ENCODE measurements around the gene IFT80.
A peak's percentile ranks its signal among the peaks of the same experiment; 100 is the strongest.
"Not testable (repeated sequence)": the region's sequence is repeated elsewhere in the genome, so short reads cannot be mapped to it uniquely, and the experiment has no call there.

IFT80 gene

DNA sequence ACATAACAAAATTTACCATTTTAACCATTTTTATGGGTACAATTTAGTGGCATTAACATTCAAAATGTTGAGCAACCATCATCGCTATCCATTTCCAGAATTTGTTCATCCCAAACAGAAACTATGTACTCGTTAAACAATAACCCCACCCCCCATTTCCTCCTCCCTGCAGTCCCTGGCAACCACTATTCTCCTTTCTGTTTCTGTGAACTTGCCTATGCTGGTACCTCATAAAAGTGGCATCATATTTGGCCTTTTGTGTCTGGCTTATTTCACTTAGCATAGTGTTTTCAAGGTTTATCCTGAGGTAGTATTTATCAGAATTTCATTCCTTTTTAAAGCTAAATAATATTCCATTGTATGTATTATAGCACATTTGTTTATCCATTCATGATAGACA, 141.4 kb downstream of the IFT80 start:
- DNase-seq = no peak

DNA sequence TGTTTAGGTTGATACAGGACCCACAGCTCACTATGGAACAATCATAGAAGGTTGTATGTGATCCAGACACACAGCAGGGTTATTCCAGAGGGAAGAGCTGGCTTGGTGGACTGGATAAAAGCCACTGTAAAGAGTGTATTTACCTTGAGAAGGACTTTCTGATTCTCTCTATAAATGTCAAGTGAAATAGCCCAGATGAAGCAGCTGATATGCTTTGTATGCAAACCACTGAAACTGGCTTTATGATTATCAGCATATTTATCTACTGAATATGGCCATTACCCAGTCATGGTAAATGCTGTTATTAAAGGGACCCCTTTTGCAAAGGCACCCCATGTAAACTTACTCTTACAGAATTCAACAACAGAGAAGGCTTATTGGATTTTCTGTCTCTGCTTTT, 145.7 kb downstream of the IFT80 start:
- DNase-seq = no peak

DNA sequence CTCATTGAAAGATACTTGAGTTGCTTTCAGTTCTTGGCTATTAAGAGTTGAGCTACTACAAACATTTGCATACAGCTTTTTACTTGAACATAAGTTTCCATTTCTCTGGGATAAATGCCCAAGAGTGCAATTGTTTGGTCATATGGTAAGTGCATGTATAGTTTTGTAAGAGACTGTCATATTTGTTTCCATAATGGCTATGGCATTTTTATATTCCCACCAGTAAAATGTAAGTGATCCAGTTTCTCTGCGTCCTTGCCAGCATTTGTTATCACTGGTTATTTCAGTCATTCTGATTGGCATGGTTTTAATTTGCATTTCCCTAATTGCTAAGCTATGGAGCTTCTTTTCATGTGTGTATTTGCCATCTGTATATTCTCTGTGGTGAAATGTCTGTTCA, 151.3 kb downstream of the IFT80 start:
- no peak for DNase-seq

DNA sequence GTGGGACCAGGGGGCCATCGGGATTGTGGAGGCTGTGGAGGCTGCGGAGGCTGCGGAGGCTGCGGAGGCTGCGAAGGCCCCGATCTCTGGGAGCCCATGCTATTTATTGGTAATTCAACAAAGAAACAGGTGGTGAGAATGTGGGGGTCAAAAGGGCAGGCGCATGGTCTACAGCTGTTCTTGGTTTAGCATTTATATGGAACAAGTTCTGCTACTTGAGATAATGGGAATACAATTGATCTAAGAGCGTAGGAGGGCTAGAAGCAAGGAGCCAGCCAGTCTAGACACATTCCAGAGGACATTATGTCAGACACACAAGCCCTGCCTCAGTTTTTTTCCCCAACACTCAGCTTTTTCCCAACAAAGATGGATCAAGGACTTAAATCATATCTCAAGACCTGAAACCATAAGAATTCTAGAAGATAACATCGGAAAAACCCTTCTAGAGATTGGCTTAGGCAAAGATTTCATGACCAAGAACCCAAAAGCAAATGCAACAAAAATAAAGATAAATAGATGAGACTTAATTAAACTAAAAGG, 153.7 kb downstream of the IFT80 start:
- DNase-seq = no peak

DNA sequence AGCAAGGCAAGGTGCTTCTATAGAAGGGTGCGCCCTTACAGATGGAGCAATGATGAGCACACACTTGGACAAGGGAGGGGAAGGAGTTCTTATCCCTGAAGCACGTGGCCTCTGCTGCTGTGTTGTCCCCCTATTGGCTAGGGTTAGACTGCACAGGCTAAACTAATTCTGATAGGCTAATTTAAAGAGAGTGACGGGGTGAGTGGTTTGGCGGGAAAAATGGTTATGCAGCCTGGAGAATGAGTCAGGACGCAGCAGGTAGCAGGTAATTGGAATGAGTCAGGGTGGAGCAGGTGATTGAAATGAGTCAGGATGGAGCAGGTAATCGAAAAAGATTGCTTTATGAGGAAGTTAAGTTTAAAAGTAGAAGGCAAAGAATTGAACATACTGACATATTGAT, 158.3 kb downstream of the IFT80 start:
- not testable (repeated sequence) for DNase-seq

DNA sequence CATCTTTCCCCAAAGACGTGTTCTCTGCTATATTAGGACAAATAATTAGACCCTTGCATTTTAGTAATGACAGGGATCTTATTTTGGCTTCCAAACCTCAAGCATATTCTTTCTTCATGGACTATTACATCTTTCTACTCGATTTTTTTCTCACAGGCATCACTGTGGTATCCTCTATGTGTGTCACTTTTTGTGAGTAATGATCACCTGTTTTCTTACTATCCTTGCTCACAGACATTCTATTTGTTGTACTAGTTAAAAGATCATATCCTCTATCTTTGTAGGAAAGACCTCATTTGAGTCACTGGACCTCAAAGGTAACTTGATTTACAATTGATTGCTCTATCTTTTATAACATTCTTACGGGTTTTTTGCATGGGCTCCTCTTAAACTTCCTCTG, 167.0 kb downstream of the IFT80 start:
- DNase-seq = no peak

DNA sequence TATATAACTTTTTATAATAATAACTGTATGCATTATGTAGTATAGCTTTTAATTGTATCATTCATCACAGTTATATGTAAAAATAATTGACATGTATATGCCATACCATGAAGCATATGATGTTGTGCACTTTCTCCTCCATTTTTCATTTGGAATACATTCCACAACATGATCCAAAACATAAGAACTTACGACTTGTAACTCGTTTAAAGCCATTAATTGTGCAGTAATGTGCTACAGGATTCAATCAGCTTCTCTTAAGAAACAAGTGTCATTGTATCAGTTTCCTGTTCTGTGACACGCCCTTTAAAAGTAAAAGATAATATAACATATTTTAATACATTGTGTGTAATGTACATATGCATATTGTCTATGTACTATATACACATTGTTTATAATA, 171.6 kb downstream of the IFT80 start:
- no peak for DNase-seq

DNA sequence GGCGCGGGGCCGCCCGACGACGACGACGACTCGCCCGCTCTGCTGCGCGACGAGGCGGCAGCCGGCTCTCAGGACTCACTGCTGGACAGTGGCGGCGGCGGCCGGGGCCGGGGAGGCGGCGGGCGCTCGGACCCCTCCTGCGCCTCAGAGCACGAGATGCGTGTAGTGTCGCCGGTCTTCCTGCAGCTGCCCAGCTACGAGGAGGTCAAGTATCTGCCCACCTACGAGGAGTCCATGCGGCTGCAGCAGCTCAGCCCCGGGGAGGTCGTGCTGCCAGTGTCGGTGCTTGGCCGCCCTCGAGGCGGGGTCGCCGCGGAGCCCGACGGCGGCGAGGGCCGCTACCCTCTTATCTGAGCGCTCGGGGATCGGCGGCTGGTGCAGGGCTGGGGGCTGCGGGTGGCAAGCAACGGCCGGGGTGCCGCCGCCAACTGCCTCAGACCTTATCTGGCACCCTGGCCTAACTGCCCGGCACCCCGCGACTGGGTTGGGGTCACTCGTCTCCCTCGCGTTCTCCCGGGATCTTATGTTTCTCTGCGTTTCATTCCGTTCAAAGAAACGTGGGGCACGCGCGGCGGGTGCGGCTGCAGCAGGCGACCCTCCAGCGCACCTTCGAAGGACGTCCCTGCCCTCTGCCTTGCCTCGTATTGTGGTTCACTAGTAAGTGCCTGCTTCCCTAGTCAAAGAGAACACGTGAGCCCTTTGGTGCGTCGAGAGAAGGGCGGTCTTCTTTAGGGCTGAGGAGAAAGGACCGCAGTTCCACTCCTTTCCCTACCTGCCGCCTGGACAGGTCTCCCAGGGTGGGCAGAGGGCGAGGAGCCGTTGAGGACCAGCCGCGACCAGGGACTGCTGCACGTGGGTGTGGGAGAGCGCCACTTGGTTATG, 172.8 kb downstream of the IFT80 start:
- DNase-seq = no peak

DNA sequence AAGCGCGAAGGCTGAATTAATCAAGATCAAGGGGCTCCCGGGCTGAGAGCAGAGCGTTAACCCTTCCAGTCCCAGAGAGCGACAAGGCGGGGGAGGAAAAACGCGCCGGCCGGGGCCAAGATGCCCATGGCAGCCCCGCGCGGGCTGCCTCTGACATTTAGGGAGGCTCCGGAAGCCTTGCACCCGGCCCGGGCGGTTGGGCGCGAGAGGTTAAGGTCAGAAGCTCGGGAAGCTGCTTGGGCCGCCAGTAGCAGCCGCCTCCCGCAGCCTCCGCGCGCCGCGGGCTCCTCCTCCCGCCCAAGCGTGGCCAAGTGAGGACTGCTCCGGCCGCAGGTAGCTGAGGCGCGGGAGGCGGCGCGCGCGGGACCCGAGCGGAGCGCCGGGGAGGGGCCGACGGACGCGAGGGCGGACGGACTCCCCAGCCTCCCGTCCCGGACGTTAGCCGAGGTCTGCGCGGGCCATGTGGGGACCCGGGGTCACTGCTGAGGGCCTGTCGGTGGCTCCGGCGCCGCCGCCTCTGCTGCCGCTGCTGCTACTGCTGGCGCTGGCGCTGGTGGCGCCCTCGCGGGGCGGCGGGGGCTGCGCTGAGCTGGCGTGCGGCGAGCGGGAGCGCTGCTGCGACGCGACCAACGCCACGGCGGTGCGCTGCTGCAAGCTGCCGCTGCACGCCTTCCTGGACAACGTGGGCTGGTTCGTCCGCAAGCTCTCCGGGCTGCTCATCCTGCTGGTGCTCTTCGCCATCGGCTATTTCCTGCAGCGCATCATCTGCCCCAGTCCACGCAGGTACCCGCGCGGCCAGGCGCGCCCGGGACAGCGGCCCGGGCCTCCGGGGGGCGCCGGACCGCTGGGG, 173.6 kb downstream of the IFT80 start, which contains the start of gene C3orf80:
TSS of gene C3orf80 (plus strand) at position 247 of the 850 bp plus-strand sequence. CDS start at position 461, 214 bp downstream.
- DNase-seq = peak; percentile 30

DNA sequence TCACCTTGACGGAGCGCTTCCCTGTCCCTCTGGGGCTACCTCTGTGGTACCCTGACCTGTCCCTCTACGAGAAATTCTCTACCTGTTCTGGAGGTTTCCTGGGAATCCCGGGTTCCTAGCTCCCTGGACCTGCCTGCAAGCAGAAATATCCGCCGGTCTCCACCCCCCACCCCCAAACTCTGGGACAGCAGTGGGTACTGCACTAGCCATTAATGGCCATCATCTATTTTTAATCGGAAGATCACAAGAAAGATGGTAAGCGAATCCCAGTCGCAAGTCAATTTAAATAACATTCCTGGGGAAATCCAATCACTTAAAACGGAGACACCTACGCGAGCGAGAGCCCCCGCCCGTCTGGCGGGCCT, 174.2 kb downstream of the IFT80 start:
- DNase-seq = no peak

DNA sequence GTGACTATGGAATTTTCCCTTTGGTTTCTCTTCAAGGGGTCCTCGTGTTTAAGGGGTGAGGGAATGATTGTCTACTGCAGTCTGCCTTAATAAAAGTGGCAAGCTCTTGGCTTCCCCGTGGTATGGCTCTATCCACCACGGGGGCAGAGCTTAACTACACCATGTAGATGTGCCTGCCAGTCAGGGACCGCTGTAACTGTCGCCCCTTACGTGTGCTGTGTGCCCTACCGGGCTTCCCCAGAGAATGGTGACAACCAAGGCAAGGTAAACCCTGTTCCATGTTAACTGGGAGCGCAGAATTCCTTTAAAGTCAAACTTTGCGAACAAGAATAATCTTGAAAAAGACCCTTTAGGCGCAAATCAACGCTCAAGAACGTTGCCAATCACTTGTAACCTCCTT, 174.8 kb downstream of the IFT80 start:
- no peak for DNase-seq

DNA sequence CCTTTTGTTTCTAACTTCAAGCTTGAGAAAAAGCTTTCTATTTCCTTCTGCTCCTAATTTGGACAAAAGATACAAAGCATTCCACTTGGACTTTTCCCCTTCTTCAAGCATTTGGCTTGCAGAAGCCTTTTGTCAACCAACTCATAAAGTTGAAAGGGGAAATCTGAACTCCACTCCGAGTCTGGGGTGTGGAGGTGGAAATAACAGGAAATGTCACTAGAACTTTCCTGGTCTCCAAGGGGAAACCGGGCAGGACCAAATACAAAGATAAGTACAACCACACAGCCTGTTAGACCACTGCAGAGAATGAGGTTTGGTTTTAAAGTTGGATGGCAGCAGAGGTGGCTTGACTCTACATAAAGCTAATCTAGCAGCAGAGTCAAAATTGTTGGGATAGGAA, 178.0 kb downstream of the IFT80 start:
- no peak for DNase-seq

DNA sequence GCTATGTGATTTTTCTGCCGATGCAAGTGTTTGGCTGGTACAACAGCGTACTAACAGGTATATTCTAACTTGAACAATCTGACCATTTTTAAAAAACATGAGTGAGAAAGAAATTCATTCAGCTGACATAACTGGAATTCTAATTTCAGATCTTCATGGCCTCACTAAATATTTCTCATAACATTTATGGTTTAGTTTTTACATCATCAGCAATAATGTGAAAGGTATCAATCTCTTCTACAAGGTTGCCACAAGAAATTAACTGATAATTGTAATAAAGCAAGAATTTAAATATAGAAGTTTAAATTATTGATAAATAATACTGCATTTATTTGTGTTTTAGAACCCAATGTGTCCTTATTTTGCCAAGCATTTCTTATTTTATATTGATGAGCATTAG, 179.0 kb downstream of the IFT80 start:
- no peak for DNase-seq

DNA sequence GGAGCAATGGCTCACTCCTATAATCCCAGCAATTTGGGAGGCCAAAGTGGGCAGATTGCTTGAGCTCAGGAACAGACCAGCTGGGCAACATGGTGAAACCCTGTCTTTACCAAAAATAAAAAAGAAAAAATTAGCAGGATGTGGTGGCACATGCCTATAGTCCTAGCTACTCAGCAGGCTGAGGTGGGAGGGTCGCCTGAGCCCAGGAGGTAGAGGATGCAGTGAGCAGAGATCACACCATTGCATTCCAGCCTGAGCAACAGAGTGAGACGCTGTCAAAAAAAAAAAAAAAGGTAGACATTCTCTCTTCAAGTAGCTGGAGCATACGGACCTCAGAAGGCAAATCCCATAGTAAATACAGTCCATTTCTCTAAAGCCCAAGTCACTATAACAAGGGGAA, 180.9 kb downstream of the IFT80 start:
- no peak for DNase-seq

DNA sequence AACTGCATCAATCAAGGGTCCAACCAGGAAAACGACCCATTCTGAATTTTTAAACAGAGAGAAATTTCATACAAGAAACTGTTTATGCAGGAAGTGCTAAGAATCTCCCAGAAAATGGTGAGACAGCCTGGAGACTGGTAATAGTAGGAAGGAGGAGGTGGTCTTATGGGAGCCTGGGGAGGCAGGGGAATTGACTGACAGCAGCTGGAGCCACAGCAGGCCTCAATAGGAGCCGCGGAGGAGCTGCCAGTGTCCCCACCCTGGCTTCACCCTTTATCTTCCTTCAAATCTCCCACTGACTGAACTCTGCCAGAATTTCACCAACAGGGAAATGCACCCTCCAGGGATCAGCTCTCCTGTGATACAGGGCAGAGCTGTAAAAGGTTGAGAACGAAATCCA, 181.3 kb downstream of the IFT80 start:
- no peak for DNase-seq

DNA sequence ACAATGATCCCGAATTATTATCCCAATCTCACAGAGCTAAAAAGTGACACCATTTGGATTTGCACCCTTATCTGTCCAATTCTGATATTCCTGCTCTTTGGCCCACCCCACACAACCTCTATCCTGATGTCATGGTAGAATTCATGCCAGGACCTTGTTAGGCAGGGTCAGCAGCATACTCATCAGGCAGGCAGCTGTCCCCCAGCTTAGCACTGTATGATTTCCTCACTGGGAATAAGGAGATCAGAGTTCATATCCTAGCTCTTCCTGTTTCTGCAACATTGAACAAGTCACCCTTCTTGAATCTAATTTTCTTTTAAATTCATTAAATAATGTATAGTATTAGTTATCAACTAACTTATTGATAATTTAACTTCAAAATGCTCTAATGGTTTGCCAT, 185.8 kb downstream of the IFT80 start:
- no peak for DNase-seq

DNA sequence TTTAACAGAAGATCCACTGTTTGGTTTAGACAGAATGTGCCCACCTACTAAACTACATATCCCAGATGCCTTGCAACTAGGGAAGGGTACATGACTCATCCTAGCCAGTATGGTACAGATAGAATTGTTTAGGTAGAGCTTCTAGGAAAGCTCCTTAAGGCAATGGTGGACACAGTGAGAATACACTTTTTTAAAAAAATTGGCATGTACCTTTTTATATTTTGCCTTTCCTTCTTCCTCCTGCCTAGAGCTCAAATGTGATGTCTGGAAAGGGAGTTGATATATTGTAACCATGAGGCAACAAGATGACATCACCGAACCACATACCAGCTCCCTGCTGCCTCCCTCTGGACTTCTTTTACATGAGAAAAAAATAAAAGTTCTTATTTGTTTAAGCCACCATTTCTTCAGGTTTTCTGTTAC, 188.2 kb downstream of the IFT80 start:
- DNase-seq = peak; percentile 50

DNA sequence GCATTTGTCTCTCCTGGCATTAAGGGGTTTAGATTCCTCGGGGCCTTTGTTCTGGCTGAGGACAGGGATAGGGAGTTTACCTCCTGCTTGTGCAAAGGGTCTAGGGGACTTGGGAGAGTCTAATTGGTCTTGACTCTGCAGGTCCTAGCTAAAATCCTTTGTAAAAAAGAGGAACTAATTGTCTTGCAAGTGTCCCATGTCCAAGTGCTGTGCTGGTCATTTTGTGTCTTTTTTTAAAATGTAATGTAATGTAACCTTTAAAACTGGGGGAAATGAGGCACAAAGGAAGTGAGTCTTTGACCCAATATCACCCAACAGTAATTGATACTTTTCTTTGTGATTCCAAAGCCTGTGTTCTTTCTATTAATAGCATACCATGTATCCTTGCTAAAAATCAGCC, 188.7 kb downstream of the IFT80 start:
- no peak for DNase-seq

Measured in NCI-H226 (cell line).